ENCODE data around the gene MMP1.

DNA sequence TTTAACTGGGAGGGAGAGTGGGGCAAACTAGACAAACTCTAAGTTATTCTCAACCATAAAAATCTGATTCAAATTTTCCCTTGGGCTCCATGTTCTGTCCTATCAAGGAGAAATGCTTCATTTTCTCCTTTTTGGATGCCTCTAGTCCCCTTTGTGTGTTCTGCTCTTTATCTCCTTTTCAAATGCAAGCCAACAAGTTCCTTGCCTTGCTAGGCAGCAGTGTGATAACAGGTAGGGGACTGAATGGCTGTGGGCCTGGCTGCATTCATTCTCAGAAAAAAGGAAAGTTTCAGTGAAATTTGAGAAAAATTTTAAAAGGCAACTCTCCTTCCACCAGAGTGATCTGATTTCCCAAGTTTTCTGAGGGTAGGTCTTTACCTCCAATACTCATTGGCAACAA lies 46.3 kb downstream of the MMP1 start:
- TF ChIP-seq, protein P1, sequence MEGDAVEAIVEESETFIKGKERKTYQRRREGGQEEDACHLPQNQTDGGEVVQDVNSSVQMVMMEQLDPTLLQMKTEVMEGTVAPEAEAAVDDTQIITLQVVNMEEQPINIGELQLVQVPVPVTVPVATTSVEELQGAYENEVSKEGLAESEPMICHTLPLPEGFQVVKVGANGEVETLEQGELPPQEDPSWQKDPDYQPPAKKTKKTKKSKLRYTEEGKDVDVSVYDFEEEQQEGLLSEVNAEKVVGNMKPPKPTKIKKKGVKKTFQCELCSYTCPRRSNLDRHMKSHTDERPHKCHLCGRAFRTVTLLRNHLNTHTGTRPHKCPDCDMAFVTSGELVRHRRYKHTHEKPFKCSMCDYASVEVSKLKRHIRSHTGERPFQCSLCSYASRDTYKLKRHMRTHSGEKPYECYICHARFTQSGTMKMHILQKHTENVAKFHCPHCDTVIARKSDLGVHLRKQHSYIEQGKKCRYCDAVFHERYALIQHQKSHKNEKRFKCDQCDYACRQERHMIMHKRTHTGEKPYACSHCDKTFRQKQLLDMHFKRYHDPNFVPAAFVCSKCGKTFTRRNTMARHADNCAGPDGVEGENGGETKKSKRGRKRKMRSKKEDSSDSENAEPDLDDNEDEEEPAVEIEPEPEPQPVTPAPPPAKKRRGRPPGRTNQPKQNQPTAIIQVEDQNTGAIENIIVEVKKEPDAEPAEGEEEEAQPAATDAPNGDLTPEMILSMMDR (optimal IDR thresholded peaks at IDR 0.05 in 1 of 3, IDR thresholded peaks at IDR 0.05 in 1 of 3, conservative IDR thresholded peaks at IDR 0.05 in 1 of 3; ENCODE audit: extremely low read depth in 1 of 3, insufficient read depth in 2 of 3, low read length in 3 of 3), result no peak
- TF ChIP-seq EZH2 (IDR thresholded peaks at IDR 0.05; ENCODE audit: low read length), result no peak

Measured in keratinocyte (primary cell).